Measurements from ENCODE around the gene EEFSEC. TPM values are rescaled to one million over a fixed set of nuclear protein-coding genes. Genes with fewer than 3 reads are reported as not detected.

EEFSEC gene
- total RNA-seq, 4 donors from 2014 or later = 9.1 to 17.4 (median 15.8) TPM

DNA sequence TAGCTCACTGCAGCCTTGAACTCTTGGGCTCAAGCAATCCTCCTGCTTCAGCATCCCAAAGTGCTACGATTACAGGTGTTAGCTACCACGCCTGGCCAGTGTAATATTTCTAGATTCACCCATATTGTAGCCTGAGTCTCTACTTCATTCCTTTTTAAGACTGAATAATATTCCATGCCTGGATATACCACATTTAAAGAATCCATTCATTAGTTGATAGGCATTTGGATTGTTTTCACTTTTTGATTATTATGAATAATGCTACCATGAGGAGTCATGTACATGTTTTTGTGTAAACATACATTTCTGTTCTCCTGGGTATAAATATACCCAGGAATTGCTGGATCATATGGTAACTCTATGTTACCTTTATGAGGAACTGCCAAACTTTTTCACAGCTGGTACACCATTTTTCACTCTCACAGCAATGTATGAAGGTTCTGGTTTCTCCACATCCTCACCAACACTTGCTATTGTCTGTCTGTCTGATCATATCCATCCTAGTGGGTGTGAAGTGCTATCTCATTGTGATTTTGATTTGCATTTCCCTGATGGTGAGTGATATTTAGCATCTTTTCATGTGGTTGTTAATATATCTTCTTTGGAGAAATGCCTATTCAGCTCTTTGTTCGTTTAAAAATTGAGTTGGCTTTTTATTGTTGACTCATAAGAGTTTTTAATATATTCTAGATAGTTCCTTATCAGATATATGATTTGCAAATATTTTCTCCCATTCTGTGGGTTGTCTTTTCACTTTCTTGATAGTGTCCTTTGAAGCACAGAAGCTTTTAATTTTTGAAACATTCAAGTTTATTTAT lies 32.6 kb downstream of the EEFSEC start:
- TF ChIP-seq POLR2A (IDR thresholded peaks at IDR 0.05; ENCODE audit: low read depth) (no peak), EP300 (IDR thresholded peaks at IDR 0.05) (no peak), POLR2AphosphoS5 (IDR thresholded peaks at IDR 0.05) (no peak)
- TF ChIP-seq, protein P1, sequence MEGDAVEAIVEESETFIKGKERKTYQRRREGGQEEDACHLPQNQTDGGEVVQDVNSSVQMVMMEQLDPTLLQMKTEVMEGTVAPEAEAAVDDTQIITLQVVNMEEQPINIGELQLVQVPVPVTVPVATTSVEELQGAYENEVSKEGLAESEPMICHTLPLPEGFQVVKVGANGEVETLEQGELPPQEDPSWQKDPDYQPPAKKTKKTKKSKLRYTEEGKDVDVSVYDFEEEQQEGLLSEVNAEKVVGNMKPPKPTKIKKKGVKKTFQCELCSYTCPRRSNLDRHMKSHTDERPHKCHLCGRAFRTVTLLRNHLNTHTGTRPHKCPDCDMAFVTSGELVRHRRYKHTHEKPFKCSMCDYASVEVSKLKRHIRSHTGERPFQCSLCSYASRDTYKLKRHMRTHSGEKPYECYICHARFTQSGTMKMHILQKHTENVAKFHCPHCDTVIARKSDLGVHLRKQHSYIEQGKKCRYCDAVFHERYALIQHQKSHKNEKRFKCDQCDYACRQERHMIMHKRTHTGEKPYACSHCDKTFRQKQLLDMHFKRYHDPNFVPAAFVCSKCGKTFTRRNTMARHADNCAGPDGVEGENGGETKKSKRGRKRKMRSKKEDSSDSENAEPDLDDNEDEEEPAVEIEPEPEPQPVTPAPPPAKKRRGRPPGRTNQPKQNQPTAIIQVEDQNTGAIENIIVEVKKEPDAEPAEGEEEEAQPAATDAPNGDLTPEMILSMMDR (IDR thresholded peaks at IDR 0.05) = no peak
- WGBS = 99% methylated on average over 3 of the region's 3 CpGs
- H3K9me3 ChIP-seq = no peaks in the 10 kb centered on the region
- peaks cover 0 to 3% (median 0%) of the 10 kb centered on the region in 4 donors for H3K4me1 ChIP-seq
- no peaks in the 10 kb centered on the region for H3K36me3 ChIP-seq
- intact Hi-C loops (cut with DNase I) = no loop called here
- H3K27me3 ChIP-seq = no peaks in the 10 kb centered on the region
- H3K4me3 ChIP-seq = no peak overlapping the region
- H3K27ac ChIP-seq (replicated peaks in 1 of 4) = no peak overlapping the region
- DNase-seq (ENCODE audit: extremely low spot score) = no peak

- no peak overlapping the region for H3K4me3 ChIP-seq
- intact Hi-C loops (cut with DNase I) = no loop called here
- H3K9me3 ChIP-seq = no peaks in the 10 kb centered on the region
- no peaks in the 10 kb centered on the region for H3K27me3 ChIP-seq
- H3K36me3 ChIP-seq = no peaks in the 10 kb centered on the region
- H3K27ac ChIP-seq (replicated peaks in 1 of 4) = no peak overlapping the region
- peak; percentile 31 for DNase-seq (ENCODE audit: extremely low spot score)
- no peak for TF ChIP-seq POLR2A (IDR thresholded peaks at IDR 0.05; ENCODE audit: low read depth)
- TF ChIP-seq, protein P1 (IDR thresholded peaks at IDR 0.05) = no peak
- TF ChIP-seq EP300 (IDR thresholded peaks at IDR 0.05) = no peak
- TF ChIP-seq POLR2AphosphoS5 (IDR thresholded peaks at IDR 0.05) = no peak
- WGBS = 100% methylated on average over 1 of the region's 1 CpG
- no peaks in the 10 kb centered on the region for H3K4me1 ChIP-seq
Measured at GRCh38 chr3:128187495-128187894, 34.2 kb downstream of the EEFSEC start.

- DNase-seq (ENCODE audit: extremely low spot score) = no peak
- Histone ChIP-seq H3K27ac (replicated peaks in 1 of 4) (no peak overlapping the region), H3K36me3 (no peaks in the 10 kb centered on the region), H3K9me3 (no peaks in the 10 kb centered on the region), H3K4me3 (no peak overlapping the region), H3K27me3 (no peaks in the 10 kb centered on the region), H3K4me1 (peaks cover 0 to 3% (median 3%) of the 10 kb centered on the region in 4 donors)
- intact Hi-C loops (cut with DNase I) = no loop called here
- no peak for TF ChIP-seq EP300 (IDR thresholded peaks at IDR 0.05)
- no peak for TF ChIP-seq POLR2AphosphoS5 (IDR thresholded peaks at IDR 0.05)
- no peak for TF ChIP-seq POLR2A (IDR thresholded peaks at IDR 0.05; ENCODE audit: low read depth)
- TF ChIP-seq, protein P1 (IDR thresholded peaks at IDR 0.05) = no peak
- WGBS = 88% methylated on average over 4 of the region's 4 CpGs
Measured at GRCh38 chr3:128188326-128188725, 35.0 kb downstream of the EEFSEC start.

DNA sequence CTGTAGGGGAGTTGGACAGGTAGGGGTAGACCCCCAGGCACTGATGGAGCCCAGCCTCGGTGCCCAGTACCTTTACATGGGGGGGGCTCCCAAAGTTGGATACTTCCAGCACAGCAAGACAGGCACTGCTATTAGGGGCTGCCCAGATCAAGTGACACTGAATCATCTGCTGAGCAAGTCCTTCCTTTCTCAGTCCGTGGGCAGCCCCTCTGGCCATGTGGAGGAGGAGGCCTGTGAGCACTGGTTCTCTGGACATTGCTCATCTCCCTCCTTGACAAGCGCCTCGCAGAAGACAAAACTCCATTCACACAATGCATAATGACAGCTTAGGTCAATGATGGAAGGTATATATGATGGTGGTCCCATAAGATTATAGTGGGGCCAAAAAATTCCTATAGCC lies 35.7 kb downstream of the EEFSEC start:
- Histone ChIP-seq H3K36me3 (no peaks in the 10 kb centered on the region), H3K27ac (replicated peaks in 1 of 4) (no peak overlapping the region), H3K27me3 (no peaks in the 10 kb centered on the region), H3K4me1 (peaks cover 1 to 10% (median 7%) of the 10 kb centered on the region in 4 donors), H3K4me3 (no peak overlapping the region), H3K9me3 (no peaks in the 10 kb centered on the region)
- WGBS = 97% methylated on average over 3 of the region's 4 CpGs
- intact Hi-C loops (cut with DNase I) = no loop called here
- no peak for TF ChIP-seq POLR2A (IDR thresholded peaks at IDR 0.05; ENCODE audit: low read depth)
- no peak for TF ChIP-seq EP300 (IDR thresholded peaks at IDR 0.05)
- TF ChIP-seq, protein P1 (IDR thresholded peaks at IDR 0.05) = no peak
- no peak for TF ChIP-seq POLR2AphosphoS5 (IDR thresholded peaks at IDR 0.05)
- DNase-seq (ENCODE audit: extremely low spot score) = peak; percentile 62
